Vagina (tissue), 2 donors: ENCODE data around the gene ZNF597.

Experiments used
- POLR2A ChIP-seq, 2 donors: fragments of 450-650 bp; IDR thresholded peaks; one replicate each; pipeline ENCODE4 v1.6.1; 2017; ENCODE audit warnings: antibody characterized with exemption in 2 of 2, mild to moderate bottlenecking in 2 of 2, moderate library complexity in 2 of 2
- POLR2AphosphoS5 ChIP-seq, 2 donors: sonication (generic); formaldehyde crosslinking; IDR thresholded peaks; one replicate each; pipeline ENCODE4 v1.9.0; 2017; ENCODE audit warnings: antibody characterized with exemption in 2 of 2, mild to moderate bottlenecking in 2 of 2, low read depth in 1 of 2; ENCODE audit not compliant: insufficient read depth in 1 of 2
- TF ChIP-seq, protein P1 (sequence below), 3 experiments: fragments of 450-650 bp in 2 of 3; fragments of 200-600 bp in 1 of 3; sonication (generic) in 1 of 3; IDR thresholded peaks; one replicate each; pipeline ENCODE4 v1.5.1; 2017 to 2019; ENCODE audit warnings: antibody characterized with exemption in 3 of 3, mild to moderate bottlenecking in 2 of 3, moderate library complexity in 2 of 3

DNA sequence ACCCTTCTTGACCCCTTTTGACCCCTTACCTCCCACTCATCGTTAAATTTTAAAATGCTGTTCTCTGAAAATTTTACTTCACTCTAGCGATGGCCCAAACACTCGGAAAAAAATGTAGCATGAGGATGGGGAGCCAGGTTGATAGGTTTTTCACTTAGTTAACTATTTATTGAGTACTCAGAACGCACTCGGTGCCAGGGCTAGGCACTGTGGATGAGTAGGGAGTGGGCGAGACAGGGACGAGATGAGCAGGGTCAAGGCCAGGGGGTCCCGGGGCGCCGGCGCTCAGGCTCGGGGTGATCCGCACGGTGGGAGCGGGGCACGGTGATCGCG, 42.9 kb downstream of the ZNF597 start:
- TF ChIP-seq, protein P1, sequence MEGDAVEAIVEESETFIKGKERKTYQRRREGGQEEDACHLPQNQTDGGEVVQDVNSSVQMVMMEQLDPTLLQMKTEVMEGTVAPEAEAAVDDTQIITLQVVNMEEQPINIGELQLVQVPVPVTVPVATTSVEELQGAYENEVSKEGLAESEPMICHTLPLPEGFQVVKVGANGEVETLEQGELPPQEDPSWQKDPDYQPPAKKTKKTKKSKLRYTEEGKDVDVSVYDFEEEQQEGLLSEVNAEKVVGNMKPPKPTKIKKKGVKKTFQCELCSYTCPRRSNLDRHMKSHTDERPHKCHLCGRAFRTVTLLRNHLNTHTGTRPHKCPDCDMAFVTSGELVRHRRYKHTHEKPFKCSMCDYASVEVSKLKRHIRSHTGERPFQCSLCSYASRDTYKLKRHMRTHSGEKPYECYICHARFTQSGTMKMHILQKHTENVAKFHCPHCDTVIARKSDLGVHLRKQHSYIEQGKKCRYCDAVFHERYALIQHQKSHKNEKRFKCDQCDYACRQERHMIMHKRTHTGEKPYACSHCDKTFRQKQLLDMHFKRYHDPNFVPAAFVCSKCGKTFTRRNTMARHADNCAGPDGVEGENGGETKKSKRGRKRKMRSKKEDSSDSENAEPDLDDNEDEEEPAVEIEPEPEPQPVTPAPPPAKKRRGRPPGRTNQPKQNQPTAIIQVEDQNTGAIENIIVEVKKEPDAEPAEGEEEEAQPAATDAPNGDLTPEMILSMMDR (IDR thresholded peaks at IDR 0.05), result no peak
- TF ChIP-seq POLR2AphosphoS5 (IDR thresholded peaks at IDR 0.05; ENCODE audit: insufficient read depth in 1 of 2, low read depth in 1 of 2), result no peak
- TF ChIP-seq POLR2A (IDR thresholded peaks at IDR 0.05), result no peak
